ENCODE data around the gene RBM23. TPM values are rescaled to one million over a fixed set of nuclear protein-coding genes. Genes with fewer than 3 reads are reported as not detected.

Gene RBM23
- total and polyA plus RNA-seq, 9 of the 15 experiments (the other 6 are each of a cell fraction or from before 2014, with no cell fraction given) = 46.0 to 102 (median 58.5) TPM

DNA sequence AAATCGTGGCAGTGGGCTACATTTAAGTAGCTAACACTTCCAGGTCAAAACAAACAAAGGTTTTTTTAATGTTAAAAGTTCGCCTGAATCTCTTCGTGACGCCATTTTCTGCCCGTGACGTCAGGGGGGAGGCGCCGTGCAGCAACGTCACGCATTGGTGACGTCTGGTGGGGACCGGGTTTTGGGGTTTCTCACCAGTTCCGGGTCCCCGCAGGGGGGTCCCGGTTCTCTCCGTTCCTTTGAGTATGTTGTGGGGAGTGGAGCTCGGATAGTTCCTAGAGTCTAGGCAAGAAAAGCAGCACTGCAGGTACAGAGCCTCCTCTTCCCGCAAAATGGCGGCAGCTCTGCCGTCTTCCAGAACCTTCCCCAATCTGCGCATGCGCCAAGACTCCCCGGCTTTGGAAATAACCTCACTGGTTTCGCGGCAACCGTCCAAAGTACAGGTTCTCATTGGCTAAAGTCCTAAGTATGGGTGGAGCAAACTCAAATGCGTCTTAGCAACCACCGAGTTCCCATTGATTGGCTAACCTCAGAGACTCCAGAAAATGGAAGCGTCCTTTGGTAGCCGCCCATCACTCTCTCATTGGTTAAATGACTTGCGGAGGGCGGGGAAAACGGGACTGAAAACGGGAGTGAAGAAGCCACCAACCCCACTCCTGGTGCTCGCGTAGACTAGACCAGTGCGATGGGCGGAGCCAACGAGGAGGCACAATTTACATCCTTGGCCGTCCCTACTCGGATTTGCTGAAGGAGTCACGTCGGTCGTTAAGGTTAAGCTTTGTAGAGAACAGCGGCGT is at the start of gene RBM23 (continued):
- TF ChIP-seq FOS (IDR thresholded peaks at IDR 0.05; ENCODE audit: extremely low read depth, insufficient read length) = peak; percentile 73
- TF ChIP-seq, protein P1, sequence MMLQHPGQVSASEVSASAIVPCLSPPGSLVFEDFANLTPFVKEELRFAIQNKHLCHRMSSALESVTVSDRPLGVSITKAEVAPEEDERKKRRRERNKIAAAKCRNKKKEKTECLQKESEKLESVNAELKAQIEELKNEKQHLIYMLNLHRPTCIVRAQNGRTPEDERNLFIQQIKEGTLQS (IDR thresholded peaks at IDR 0.05) = peak; percentile 88
- TF ChIP-seq, protein P1 (CRISPR knock-in tag; conservative IDR thresholded peaks at IDR 0.05) = no peak; the same call in 1 of the 2 replicates
- no peak for TF ChIP-seq MCM5 (IDR thresholded peaks at IDR 0.05; ENCODE audit: low read depth)
- TF ChIP-seq HNRNPH1 (optimal IDR thresholded peaks at IDR 0.05; ENCODE audit: low read depth, low read length) = no peak
- TF ChIP-seq TCF7 (IDR thresholded peaks at IDR 0.05; ENCODE audit: borderline replicate concordance) = no peak
- TF ChIP-seq PCBP1 (IDR thresholded peaks at IDR 0.05; ENCODE audit: low read depth, low read length, poor library complexity, severe bottlenecking) = no peak
- TF ChIP-seq, protein P2, sequence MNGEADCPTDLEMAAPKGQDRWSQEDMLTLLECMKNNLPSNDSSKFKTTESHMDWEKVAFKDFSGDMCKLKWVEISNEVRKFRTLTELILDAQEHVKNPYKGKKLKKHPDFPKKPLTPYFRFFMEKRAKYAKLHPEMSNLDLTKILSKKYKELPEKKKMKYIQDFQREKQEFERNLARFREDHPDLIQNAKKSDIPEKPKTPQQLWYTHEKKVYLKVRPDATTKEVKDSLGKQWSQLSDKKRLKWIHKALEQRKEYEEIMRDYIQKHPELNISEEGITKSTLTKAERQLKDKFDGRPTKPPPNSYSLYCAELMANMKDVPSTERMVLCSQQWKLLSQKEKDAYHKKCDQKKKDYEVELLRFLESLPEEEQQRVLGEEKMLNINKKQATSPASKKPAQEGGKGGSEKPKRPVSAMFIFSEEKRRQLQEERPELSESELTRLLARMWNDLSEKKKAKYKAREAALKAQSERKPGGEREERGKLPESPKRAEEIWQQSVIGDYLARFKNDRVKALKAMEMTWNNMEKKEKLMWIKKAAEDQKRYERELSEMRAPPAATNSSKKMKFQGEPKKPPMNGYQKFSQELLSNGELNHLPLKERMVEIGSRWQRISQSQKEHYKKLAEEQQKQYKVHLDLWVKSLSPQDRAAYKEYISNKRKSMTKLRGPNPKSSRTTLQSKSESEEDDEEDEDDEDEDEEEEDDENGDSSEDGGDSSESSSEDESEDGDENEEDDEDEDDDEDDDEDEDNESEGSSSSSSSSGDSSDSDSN (IDR thresholded peaks at IDR 0.05; ENCODE audit: borderline replicate concordance in 1 of 2, low read depth in 2 of 2, low read length in 2 of 2) = no peak
- no peak for TF ChIP-seq ILK (tag; IDR thresholded peaks at IDR 0.05; ENCODE audit: borderline replicate concordance, low read depth)
- TF ChIP-seq, protein P3, sequence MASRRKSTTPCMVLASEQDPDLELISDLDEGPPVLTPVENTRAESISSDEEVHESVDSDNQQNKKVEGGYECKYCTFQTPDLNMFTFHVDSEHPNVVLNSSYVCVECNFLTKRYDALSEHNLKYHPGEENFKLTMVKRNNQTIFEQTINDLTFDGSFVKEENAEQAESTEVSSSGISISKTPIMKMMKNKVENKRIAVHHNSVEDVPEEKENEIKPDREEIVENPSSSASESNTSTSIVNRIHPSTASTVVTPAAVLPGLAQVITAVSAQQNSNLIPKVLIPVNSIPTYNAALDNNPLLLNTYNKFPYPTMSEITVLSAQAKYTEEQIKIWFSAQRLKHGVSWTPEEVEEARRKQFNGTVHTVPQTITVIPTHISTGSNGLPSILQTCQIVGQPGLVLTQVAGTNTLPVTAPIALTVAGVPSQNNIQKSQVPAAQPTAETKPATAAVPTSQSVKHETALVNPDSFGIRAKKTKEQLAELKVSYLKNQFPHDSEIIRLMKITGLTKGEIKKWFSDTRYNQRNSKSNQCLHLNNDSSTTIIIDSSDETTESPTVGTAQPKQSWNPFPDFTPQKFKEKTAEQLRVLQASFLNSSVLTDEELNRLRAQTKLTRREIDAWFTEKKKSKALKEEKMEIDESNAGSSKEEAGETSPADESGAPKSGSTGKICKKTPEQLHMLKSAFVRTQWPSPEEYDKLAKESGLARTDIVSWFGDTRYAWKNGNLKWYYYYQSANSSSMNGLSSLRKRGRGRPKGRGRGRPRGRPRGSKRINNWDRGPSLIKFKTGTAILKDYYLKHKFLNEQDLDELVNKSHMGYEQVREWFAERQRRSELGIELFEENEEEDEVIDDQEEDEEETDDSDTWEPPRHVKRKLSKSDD (conservative IDR thresholded peaks at IDR 0.05; ENCODE audit: low read length) = peak; percentile 90
- no peak for TF ChIP-seq SMARCB1 (IDR thresholded peaks at IDR 0.05; ENCODE audit: insufficient read length, low read depth)
- TF ChIP-seq, protein P4, sequence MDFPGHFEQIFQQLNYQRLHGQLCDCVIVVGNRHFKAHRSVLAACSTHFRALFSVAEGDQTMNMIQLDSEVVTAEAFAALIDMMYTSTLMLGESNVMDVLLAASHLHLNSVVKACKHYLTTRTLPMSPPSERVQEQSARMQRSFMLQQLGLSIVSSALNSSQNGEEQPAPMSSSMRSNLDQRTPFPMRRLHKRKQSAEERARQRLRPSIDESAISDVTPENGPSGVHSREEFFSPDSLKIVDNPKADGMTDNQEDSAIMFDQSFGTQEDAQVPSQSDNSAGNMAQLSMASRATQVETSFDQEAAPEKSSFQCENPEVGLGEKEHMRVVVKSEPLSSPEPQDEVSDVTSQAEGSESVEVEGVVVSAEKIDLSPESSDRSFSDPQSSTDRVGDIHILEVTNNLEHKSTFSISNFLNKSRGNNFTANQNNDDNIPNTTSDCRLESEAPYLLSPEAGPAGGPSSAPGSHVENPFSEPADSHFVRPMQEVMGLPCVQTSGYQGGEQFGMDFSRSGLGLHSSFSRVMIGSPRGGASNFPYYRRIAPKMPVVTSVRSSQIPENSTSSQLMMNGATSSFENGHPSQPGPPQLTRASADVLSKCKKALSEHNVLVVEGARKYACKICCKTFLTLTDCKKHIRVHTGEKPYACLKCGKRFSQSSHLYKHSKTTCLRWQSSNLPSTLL (IDR thresholded peaks at IDR 0.05) = no peak
- peak in 1 of 2 experiments; percentile 7; a peak in 1 of 4 replicates for TF ChIP-seq KDM1A (IDR thresholded peaks at IDR 0.05)
- TF ChIP-seq SNAPC5 (CRISPR knock-in tag; IDR thresholded peaks at IDR 0.05) = no peak
- no peak for TF ChIP-seq ZNF217 (CRISPR knock-in tag; IDR thresholded peaks at IDR 0.05)
- no peak for TF ChIP-seq ZBTB8A (IDR thresholded peaks at IDR 0.05; ENCODE audit: partially characterized antibody)
- TF ChIP-seq, protein P5, sequence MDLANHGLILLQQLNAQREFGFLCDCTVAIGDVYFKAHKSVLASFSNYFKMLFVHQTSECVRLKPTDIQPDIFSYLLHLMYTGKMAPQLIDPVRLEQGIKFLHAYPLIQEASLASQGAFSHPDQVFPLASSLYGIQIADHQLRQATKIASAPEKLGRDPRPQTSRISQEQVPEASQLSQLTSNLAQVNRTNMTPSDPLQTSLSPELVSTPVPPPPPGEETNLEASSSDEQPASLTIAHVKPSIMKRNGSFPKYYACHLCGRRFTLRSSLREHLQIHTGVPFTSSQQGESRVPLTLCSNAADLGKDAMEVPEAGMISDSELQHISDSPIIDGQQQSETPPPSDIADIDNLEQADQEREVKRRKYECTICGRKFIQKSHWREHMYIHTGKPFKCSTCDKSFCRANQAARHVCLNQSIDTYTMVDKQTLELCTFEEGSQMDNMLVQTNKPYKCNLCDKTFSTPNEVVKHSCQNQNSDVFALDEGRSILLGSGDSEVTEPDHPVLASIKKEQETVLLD (IDR thresholded peaks at IDR 0.05) = peak; percentile 99

All from K562 (cell line).